GM12872 (cell line): ENCODE results near the gene DMAC2.

Experiments used
- TF ChIP-seq, protein P1 (sequence below): IDR thresholded peaks from 3 replicates; pipeline ENCODE4 v1.5.1; 2011; ENCODE audit warnings: low read depth, mild to moderate bottlenecking, low read length, moderate library complexity; ENCODE audit not compliant: insufficient read depth

Gene DMAC2

DNA sequence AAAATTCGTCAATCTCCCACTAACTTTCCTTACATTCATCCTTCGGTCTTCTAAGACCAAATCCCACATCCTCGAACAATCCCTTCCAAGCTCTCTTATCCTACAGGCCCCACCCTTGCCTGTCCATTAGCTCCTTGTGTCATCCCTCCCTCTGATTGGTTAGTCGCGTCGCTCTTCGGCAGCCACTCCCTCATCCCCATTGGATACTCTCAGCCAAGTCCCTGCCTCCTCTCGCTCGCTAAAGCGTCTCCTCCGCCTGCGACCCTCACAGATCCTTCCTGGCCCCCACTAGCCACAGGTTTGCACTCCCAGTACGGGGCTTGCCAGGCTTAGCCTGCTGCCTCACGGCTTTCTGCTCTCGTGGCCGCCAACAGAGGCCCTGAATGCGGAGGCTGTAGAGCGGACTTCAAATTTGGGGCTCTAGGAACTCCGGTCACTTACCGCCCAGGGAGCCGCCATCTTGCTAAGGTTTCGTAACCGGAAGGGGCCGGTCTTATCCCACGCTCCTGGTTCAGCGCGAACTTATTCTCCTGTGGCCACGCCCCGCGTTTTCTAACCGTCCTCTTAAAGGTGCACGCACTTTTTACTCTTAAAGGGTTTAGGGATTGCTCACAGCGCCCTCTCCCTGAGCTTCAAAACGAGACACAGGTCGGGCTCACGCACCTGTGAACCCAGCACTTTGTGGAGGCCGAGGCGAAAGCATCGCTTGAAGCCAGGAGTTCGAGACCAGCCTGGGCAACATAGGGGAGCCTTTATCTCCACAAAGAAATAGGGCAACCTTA, at the start of gene DMAC2:
Gene DMAC2 (minus strand): TSS at position 472 of the 782 bp plus-strand sequence. CDS start 13 bp downstream, at position 459.
- TF ChIP-seq, protein P1, sequence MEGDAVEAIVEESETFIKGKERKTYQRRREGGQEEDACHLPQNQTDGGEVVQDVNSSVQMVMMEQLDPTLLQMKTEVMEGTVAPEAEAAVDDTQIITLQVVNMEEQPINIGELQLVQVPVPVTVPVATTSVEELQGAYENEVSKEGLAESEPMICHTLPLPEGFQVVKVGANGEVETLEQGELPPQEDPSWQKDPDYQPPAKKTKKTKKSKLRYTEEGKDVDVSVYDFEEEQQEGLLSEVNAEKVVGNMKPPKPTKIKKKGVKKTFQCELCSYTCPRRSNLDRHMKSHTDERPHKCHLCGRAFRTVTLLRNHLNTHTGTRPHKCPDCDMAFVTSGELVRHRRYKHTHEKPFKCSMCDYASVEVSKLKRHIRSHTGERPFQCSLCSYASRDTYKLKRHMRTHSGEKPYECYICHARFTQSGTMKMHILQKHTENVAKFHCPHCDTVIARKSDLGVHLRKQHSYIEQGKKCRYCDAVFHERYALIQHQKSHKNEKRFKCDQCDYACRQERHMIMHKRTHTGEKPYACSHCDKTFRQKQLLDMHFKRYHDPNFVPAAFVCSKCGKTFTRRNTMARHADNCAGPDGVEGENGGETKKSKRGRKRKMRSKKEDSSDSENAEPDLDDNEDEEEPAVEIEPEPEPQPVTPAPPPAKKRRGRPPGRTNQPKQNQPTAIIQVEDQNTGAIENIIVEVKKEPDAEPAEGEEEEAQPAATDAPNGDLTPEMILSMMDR: peak; percentile 66

DNA sequence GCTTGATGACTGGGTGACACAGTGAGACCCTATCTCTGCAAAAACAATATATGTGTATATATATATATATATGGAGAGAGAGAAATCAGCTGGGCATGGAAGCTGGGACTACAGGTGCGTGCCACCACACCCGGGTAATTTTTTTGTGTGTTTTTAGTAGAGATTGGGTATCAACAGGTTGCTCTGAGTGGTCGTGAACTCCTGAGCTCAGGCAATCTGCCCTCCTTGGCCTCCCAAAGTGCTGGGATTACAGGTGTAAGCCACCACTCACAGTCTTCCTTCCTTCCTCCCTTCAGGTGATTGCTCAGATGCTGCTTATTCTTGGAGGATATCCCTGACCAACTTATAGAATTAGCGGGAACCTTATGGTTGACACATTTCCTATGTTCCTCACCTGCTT, 45.1 kb upstream of the DMAC2 start:
- TF ChIP-seq, protein P1: no peak

DNA sequence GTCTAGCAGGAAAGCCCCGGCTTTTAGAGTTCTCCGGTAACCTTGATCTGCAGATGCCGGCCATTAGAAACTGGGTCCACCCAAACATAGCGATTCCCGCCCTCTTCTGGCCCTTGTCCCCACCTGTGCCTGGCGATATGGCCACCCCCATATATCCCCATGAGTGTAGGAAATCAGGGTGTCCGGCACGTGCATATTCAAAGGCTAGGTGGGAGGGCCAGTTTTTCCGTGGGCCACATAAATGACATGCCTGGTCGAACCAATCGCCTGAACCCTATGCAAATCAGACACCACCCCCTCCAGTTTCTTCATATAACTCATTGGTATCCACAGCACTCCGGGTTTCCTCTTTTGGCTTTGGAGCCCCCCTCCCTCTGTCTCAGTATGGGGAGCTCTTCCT, 40.6 kb upstream of the DMAC2 start:
- TF ChIP-seq, protein P1: no peak

DNA sequence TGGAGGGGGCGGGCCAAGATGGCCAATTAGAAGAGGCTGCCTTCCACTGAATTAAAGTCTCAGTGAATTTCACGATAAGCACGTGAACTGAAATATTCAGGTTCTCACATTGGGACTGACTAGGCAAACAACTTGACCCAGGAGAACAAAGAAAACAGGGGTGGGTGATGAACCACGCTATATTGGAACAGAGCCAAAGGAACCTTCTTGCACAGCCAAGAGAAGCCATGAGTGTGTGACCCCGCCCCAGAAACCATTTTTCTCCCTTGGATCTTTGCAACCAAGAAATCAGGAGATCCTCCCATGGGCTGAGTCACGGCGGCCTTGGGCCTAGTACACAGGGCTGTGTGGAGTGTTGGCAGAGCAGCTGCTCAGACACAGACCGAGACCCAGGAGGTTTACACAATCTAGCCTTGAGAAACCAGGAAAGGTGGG, 40.1 kb upstream of the DMAC2 start:
- TF ChIP-seq, protein P1: no peak

DNA sequence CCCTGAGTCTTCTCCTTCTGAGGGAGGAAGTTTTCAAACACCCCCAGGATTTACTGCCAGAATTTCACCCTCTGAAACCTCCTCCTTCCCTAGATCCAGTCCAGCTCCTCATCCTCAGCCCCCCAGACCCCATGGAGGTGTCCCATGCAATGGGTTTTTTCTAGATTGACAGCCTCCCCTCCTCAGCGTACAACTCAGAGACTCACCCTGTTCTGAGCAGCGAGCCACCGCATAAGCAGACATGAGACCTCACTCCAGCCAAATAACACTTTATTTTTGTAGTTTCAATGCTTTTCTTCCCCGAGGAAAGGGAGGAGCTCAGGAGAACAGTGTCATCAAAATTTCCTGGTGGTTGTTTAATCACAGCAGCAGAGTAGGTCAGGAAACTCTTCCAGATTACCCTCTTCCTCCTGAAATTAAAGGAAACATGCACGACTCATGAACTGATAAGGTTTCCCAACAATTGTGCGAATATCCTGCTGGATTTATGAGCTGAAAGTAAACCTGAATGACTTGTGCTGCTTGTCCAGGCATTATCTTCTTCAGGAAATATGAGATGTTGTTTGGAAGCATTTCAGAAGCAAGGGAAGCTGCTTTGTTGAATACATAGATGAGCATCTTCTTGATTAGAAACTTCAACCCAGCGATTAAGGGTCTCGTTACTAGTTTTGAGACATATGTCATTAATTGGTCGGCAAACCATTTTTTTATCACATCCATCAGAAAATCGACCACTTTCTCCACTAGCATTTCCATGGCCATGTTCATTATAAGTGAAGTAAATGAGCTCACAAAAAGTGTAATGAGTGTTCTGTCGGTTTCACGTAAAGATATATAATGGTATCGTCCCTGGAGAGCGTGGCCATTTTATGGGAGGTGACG, 39.4 kb upstream of the DMAC2 start:
- TF ChIP-seq, protein P1: no peak

DNA sequence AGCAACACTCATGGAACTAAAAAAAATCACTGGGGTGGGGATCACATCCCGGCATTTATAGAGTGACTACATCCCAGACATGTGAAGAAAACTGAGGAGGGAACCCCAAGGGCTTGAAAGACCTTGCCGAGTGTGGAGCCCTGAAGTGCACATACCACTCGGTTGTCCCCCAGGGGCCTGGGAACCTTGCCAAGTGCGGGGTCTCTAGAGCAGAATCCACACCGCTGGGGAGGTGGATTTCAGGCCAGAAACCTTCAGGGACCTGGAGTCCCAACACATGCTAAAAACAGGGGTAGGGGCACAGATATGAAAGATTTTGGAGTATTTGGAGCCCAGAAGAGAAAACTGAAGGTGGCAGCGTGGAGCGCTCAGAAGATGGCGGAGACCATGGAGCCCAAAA, 38.5 kb upstream of the DMAC2 start:
- TF ChIP-seq, protein P1: no peak

DNA sequence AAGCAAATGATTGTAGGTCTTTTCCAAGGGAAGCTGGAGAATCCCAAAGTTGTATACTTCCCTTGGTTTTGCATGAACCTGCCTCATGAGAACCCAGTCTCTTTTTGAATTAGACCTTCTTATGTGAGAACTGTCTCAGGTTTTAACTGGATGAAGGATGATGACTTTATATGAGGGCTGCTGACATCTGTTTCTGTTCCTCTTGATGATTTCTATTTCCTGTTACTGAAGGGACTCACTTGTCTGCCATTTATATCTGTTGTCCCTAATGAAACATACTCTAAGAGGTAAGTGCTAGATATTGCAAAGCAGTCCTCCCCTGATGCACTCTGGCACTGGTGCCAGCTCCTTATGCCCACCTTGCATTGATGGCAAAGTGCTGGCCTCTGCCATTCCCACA, 36.9 kb upstream of the DMAC2 start:
- TF ChIP-seq, protein P1: no peak
